GM12878 (cell line): ENCODE data around the gene FBXW10B.
"Not testable (repeated sequence)": the region's sequence is repeated elsewhere in the genome, so short reads cannot be mapped to it uniquely, and the experiment has no call there.

Source experiments
- CBFB ChIP-seq: IDR thresholded peaks from 2 replicates; pipeline ENCODE4 v1.6.1; 2016; ENCODE audit warnings: antibody characterized with exemption, low read depth
- KDM1A ChIP-seq: fragments of 200-600 bp; sonication (generic); IDR thresholded peaks from 2 replicates; pipeline ENCODE4 v1.6.1; 2016; ENCODE audit warnings: borderline replicate concordance
- LARP7 ChIP-seq: fragments of 450-650 bp; IDR thresholded peaks from 2 replicates; pipeline ENCODE4 v1.6.1; 2017; ENCODE audit warnings: mild to moderate bottlenecking
- POLR2A ChIP-seq: IDR thresholded peaks from 2 replicates; pipeline ENCODE4 v1.6.1; 2011; ENCODE audit warnings: low read depth, mild to moderate bottlenecking, low read length
- RAD21 ChIP-seq: IDR thresholded peaks from 2 replicates; pipeline ENCODE4 v1.6.1; 2011; ENCODE audit warnings: mild to moderate bottlenecking, low read depth, low read length, moderate library complexity; ENCODE audit not compliant: insufficient read depth
- SMAD1 ChIP-seq: fragments of 450-650 bp; IDR thresholded peaks from 2 replicates; pipeline ENCODE4 v1.6.1; 2018; ENCODE audit warnings: mild to moderate bottlenecking, low read depth; ENCODE audit not compliant: partially characterized antibody
- ZNF274 ChIP-seq: IDR thresholded peaks from one replicate; pipeline ENCODE4 v1.8.0; 2011; ENCODE audit not compliant: insufficient read length, insufficient read depth
- TF ChIP-seq, protein P1 (sequence below), 3 experiments: IDR thresholded peaks in 2 of 3; conservative IDR thresholded peaks in 1 of 3; 2 replicates each; pipeline ENCODE4 v1.5.1; 2011; ENCODE audit warnings: low read depth in 3 of 3, low read length in 3 of 3, mild to moderate bottlenecking in 3 of 3, control low read depth in 2 of 3, moderate library complexity in 2 of 3, inconsistent platforms in 1 of 3, mixed read lengths in 1 of 3; ENCODE audit not compliant: control insufficient read depth in 2 of 3, insufficient read depth in 1 of 3; ENCODE audit errors: extremely low read depth in 1 of 3
- TF ChIP-seq, protein P2 (sequence below): fragments of 150-350 bp; IDR thresholded peaks from 2 replicates; pipeline ENCODE4 v1.6.1; 2016; ENCODE audit warnings: low read depth, low read length
- TF ChIP-seq, protein P3 (sequence below): fragments of 450-650 bp; IDR thresholded peaks from 2 replicates; pipeline ENCODE4 v1.6.1; 2017; ENCODE audit warnings: mild to moderate bottlenecking, low read depth, inconsistent platforms; ENCODE audit not compliant: poor library complexity, severe bottlenecking
- TF ChIP-seq, protein P4 (sequence below): IDR thresholded peaks from 2 replicates; pipeline ENCODE4 v1.6.1; 2012; ENCODE audit warnings: low read depth, low read length, improper control_type of control experiment

DNA sequence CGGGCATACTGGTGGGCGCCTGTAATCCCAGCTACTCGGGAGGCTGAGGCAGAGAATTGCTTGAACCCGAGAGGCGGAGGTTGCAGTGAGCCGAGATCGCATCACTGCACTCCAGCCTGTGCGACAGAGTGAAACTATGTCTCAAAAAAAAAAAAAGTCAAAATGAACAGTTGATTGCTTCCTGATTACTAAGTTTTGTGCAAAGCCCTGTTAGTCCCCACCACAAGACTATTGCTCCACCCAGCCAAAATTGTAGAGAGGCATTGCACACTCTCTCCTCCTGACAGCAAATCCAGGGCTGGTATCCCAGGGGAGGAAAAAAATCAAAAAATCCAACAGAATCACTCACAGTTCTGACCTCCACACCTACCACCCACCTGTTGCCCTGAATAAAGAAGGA, 26.5 kb downstream of the FBXW10B start:
- not testable (repeated sequence) for TF ChIP-seq RAD21, LARP7, SMAD1, POLR2A, ZNF274, CBFB, KDM1A
- TF ChIP-seq, protein P1, sequence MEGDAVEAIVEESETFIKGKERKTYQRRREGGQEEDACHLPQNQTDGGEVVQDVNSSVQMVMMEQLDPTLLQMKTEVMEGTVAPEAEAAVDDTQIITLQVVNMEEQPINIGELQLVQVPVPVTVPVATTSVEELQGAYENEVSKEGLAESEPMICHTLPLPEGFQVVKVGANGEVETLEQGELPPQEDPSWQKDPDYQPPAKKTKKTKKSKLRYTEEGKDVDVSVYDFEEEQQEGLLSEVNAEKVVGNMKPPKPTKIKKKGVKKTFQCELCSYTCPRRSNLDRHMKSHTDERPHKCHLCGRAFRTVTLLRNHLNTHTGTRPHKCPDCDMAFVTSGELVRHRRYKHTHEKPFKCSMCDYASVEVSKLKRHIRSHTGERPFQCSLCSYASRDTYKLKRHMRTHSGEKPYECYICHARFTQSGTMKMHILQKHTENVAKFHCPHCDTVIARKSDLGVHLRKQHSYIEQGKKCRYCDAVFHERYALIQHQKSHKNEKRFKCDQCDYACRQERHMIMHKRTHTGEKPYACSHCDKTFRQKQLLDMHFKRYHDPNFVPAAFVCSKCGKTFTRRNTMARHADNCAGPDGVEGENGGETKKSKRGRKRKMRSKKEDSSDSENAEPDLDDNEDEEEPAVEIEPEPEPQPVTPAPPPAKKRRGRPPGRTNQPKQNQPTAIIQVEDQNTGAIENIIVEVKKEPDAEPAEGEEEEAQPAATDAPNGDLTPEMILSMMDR (IDR thresholded peaks at IDR 0.05 in 2 of 3, conservative IDR thresholded peaks at IDR 0.05 in 1 of 3; ENCODE audit: control insufficient read depth in 2 of 3, extremely low read depth in 1 of 3, insufficient read depth in 1 of 3, low read depth in 3 of 3, low read length in 3 of 3), result not testable (repeated sequence)
- TF ChIP-seq, protein P2, sequence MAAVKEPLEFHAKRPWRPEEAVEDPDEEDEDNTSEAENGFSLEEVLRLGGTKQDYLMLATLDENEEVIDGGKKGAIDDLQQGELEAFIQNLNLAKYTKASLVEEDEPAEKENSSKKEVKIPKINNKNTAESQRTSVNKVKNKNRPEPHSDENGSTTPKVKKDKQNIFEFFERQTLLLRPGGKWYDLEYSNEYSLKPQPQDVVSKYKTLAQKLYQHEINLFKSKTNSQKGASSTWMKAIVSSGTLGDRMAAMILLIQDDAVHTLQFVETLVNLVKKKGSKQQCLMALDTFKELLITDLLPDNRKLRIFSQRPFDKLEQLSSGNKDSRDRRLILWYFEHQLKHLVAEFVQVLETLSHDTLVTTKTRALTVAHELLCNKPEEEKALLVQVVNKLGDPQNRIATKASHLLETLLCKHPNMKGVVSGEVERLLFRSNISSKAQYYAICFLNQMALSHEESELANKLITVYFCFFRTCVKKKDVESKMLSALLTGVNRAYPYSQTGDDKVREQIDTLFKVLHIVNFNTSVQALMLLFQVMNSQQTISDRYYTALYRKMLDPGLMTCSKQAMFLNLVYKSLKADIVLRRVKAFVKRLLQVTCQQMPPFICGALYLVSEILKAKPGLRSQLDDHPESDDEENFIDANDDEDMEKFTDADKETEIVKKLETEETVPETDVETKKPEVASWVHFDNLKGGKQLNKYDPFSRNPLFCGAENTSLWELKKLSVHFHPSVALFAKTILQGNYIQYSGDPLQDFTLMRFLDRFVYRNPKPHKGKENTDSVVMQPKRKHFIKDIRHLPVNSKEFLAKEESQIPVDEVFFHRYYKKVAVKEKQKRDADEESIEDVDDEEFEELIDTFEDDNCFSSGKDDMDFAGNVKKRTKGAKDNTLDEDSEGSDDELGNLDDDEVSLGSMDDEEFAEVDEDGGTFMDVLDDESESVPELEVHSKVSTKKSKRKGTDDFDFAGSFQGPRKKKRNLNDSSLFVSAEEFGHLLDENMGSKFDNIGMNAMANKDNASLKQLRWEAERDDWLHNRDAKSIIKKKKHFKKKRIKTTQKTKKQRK, result not testable (repeated sequence)
- TF ChIP-seq, protein P3, sequence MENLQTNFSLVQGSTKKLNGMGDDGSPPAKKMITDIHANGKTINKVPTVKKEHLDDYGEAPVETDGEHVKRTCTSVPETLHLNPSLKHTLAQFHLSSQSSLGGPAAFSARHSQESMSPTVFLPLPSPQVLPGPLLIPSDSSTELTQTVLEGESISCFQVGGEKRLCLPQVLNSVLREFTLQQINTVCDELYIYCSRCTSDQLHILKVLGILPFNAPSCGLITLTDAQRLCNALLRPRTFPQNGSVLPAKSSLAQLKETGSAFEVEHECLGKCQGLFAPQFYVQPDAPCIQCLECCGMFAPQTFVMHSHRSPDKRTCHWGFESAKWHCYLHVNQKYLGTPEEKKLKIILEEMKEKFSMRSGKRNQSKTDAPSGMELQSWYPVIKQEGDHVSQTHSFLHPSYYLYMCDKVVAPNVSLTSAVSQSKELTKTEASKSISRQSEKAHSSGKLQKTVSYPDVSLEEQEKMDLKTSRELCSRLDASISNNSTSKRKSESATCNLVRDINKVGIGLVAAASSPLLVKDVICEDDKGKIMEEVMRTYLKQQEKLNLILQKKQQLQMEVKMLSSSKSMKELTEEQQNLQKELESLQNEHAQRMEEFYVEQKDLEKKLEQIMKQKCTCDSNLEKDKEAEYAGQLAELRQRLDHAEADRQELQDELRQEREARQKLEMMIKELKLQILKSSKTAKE, result not testable (repeated sequence)
- TF ChIP-seq, protein P4, sequence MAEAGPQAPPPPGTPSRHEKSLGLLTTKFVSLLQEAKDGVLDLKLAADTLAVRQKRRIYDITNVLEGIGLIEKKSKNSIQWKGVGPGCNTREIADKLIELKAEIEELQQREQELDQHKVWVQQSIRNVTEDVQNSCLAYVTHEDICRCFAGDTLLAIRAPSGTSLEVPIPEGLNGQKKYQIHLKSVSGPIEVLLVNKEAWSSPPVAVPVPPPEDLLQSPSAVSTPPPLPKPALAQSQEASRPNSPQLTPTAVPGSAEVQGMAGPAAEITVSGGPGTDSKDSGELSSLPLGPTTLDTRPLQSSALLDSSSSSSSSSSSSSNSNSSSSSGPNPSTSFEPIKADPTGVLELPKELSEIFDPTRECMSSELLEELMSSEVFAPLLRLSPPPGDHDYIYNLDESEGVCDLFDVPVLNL, result not testable (repeated sequence)
